Keratinocyte (primary cell): ENCODE measurements around the gene HEATR3. TPM values are rescaled to one million over a fixed set of nuclear protein-coding genes. Genes with fewer than 3 reads are reported as not detected.

ENCODE experiments used
- DNase-seq: peaks from one replicate; pipeline ENCODE4 v3.0.0-alpha.2; 2011; ENCODE audit warnings: low read depth, missing footprints, low spot score
- FAIRE-seq: peaks from 2 replicates; lab custom pipeline; 2011; peaks lifted over from hg19 to GRCh38; lab: Jason Lieb, UNC
- H2AFZ ChIP-seq: 2 replicates; pipeline ENCODE4 v1.6.0; 2012; ENCODE audit warnings: low read length, control low read depth, inconsistent platforms; ENCODE audit not compliant: control insufficient read depth
- H3K27ac ChIP-seq: 2 replicates; pipeline ENCODE4 v1.5.1; 2011; ENCODE audit warnings: low read length; ENCODE audit not compliant: control insufficient read depth, insufficient read depth
- H3K27me3 ChIP-seq: 3 replicates; pipeline ENCODE4 v1.6.0; 2011; ENCODE audit warnings: low read length; ENCODE audit not compliant: control insufficient read depth, insufficient read depth; ENCODE audit errors: extremely low read depth
- H3K36me3 ChIP-seq, 2 experiments: 2 replicates in 1 of 2; 3 replicates in 1 of 2; pipeline ENCODE4 v1.5.1; 2011; ENCODE audit warnings: low read length in 2 of 2, mild to moderate bottlenecking in 1 of 2; ENCODE audit not compliant: control insufficient read depth in 2 of 2, insufficient read depth in 2 of 2; ENCODE audit errors: extremely low read depth in 1 of 2
- H3K4me1 ChIP-seq: 3 replicates; pipeline ENCODE4 v1.5.1; 2011; ENCODE audit warnings: low read length; ENCODE audit not compliant: control insufficient read depth, insufficient read depth; ENCODE audit errors: extremely low read depth
- H3K4me2 ChIP-seq: 3 replicates; pipeline ENCODE4 v1.6.0; 2011; ENCODE audit warnings: low read depth, low read length; ENCODE audit not compliant: control insufficient read depth, insufficient read depth; ENCODE audit errors: extremely low read depth
- H3K4me3 ChIP-seq, 3 experiments: fragments of 200-600 bp in 1 of 3; sonication (generic) in 1 of 3; 2 replicates in 2 of 3; 3 replicates in 1 of 3; pipeline ENCODE4 v1.5.1; 2011 to 2016; ENCODE audit warnings: low read length in 3 of 3, mild to moderate bottlenecking in 3 of 3, control low read depth in 2 of 3, inconsistent platforms in 1 of 3, low read depth in 1 of 3, mixed read lengths in 1 of 3, mixed run types in 1 of 3, moderate library complexity in 1 of 3; ENCODE audit not compliant: control insufficient read depth in 2 of 3, insufficient read depth in 2 of 3; ENCODE audit errors: extremely low read depth in 1 of 3
- H3K79me2 ChIP-seq: 2 replicates; pipeline ENCODE4 v1.6.0; 2012; ENCODE audit warnings: low read length; ENCODE audit not compliant: control insufficient read depth, insufficient read depth
- H3K9ac ChIP-seq: 3 replicates; pipeline ENCODE4 v1.6.0; 2011; ENCODE audit warnings: low read length; ENCODE audit not compliant: control insufficient read depth, insufficient read depth; ENCODE audit errors: extremely low read depth
- H3K9me1 ChIP-seq: 3 replicates; pipeline ENCODE4 v1.6.0; 2011; ENCODE audit warnings: low read length; ENCODE audit not compliant: control insufficient read depth, insufficient read depth; ENCODE audit errors: extremely low read depth
- H3K9me3 ChIP-seq: 2 replicates; pipeline ENCODE4 v1.5.1; 2012; ENCODE audit warnings: low read depth, low read length; ENCODE audit not compliant: control insufficient read depth
- H4K20me1 ChIP-seq: 3 replicates; pipeline ENCODE4 v1.6.0; 2011; ENCODE audit warnings: low read length; ENCODE audit not compliant: control insufficient read depth, insufficient read depth; ENCODE audit errors: extremely low read depth
- EZH2 ChIP-seq: IDR thresholded peaks from one replicate; pipeline ENCODE4 v1.6.1; 2012; ENCODE audit warnings: inconsistent platforms, mild to moderate bottlenecking, low read length, moderate library complexity
- dilution Hi-C: fragments of 300-500 bp; cut with MboI; formaldehyde crosslinking; loops from one replicate; pipeline ENCODE4 v1.7.0; 2020; ENCODE audit warnings: low sequenced_read_pairs; ENCODE audit not compliant: extremely low pct_ligation_motif_present
- polyA plus RNA-seq, 5 experiments: library from polyadenylated mRNA; depleted of rRNA in 3 of 5; stranded (reverse) in 3 of 5; stranded (forward) in 1 of 5; unstranded in 1 of 5; fragments of >200 nt; gene quantifications; 1 replicate in 1 of 5; 2 replicates in 3 of 5; 3 replicates in 1 of 5; pipeline versions ENCODE4 v1.2.1 to v1.2.3, GENCODE V29; 2011 to 2012; ENCODE audit warnings: missing spikeins in 2 of 5, low read depth in 1 of 5, low replicate concordance in 1 of 5
- TF ChIP-seq, protein P1 (sequence below), 3 experiments: IDR thresholded peaks in 1 of 3; conservative IDR thresholded peaks in 1 of 3; optimal IDR thresholded peaks in 1 of 3; 2 replicates in 2 of 3; 3 replicates in 1 of 3; pipeline versions ENCODE3 to v1.5.1; 2011; ENCODE audit warnings: low read length in 3 of 3, mild to moderate bottlenecking in 3 of 3, moderate library complexity in 2 of 3, control low read depth in 1 of 3, inconsistent platforms in 1 of 3; ENCODE audit not compliant: insufficient read depth in 2 of 3; ENCODE audit errors: extremely low read depth in 1 of 3

Gene HEATR3
- polyA plus RNA-seq, 1 donor (not counting 4 experiments of a cell fraction or from before 2014, with no cell fraction given), result 27.2 TPM

DNA sequence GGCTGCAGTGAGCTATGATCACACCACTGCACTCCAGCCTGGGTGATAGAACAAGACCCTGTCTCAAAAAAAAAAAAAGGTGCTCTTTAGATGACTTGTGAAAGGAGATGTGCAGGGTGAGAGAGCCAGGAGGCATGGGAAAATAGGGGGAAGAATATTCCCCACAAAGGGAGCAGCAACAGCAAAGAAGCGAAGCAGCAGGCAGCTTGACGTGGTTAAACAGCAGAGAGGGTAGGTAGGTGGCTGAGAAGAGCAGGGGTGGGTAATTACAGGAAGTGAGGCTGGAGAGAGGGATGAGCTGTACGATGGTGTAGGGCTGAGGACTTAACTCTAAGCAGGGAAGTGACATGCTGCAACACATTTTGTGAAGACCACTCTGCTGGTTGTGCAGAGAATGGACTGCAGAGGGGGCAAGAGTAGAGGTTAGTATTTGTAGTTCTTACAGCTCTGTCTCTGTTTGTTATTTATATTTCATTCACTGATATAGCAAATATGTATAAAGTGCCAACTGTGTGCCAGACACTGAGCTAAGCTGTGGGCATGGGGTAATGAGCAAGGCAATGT, 1.6 kb downstream of the HEATR3 start:
- peaks cover 7% of the 10 kb centered on the region for H4K20me1 ChIP-seq
- H3K9ac ChIP-seq, result peak overlapping the region; percentile 1
- H2AFZ ChIP-seq, result no peak overlapping the region
- H3K4me1 ChIP-seq, result peaks cover 14% of the 10 kb centered on the region
- H3K27me3 ChIP-seq, result no peaks in the 10 kb centered on the region
- H3K4me2 ChIP-seq, result peak overlapping the region; percentile 96
- H3K36me3 ChIP-seq, result peaks cover 8 to 24% of the 10 kb centered on the region in 2 experiments
- dilution Hi-C loops, result no loop called here
- no peaks in the 10 kb centered on the region for H3K9me3 ChIP-seq
- H3K4me3 ChIP-seq, result peak overlapping the region in 2 of 3 experiments; percentile 7 to 92
- DNase-seq, result peak; percentile 4
- no peak for TF ChIP-seq EZH2
- TF ChIP-seq, protein P1, sequence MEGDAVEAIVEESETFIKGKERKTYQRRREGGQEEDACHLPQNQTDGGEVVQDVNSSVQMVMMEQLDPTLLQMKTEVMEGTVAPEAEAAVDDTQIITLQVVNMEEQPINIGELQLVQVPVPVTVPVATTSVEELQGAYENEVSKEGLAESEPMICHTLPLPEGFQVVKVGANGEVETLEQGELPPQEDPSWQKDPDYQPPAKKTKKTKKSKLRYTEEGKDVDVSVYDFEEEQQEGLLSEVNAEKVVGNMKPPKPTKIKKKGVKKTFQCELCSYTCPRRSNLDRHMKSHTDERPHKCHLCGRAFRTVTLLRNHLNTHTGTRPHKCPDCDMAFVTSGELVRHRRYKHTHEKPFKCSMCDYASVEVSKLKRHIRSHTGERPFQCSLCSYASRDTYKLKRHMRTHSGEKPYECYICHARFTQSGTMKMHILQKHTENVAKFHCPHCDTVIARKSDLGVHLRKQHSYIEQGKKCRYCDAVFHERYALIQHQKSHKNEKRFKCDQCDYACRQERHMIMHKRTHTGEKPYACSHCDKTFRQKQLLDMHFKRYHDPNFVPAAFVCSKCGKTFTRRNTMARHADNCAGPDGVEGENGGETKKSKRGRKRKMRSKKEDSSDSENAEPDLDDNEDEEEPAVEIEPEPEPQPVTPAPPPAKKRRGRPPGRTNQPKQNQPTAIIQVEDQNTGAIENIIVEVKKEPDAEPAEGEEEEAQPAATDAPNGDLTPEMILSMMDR (optimal IDR thresholded peaks at IDR 0.05 in 1 of 3, IDR thresholded peaks at IDR 0.05 in 1 of 3, conservative IDR thresholded peaks at IDR 0.05 in 1 of 3; ENCODE audit: extremely low read depth in 1 of 3, insufficient read depth in 2 of 3, low read length in 3 of 3), result peak; percentile 25 to 47 (median 44)
- no peak overlapping the region for H3K27ac ChIP-seq
- peaks cover 42% of the 10 kb centered on the region for H3K79me2 ChIP-seq
- no peaks in the 10 kb centered on the region for H3K9me1 ChIP-seq
- FAIRE-seq, result no peak

DNA sequence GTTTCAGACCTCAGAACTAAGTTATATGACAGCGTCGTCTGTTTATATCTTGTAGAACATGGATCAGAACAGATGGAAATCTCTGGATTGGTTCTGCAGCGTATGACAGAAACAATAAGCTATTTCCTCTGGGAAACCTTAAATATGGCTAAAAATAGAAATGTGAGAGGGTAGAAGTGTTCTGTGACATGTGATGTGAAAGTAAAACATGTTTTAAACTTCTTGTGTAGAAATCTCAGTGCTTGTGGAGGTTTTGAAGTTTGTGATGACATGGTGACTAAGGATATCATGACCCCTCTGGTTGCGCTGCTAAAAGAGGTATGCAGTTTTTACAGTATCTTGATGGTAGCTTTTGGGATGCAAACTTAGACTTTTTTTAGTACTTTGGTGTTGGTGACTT, 2.8 kb downstream of the HEATR3 start:
- Histone ChIP-seq H3K9me1 (no peaks in the 10 kb centered on the region), H3K9ac (no peak overlapping the region), H3K27me3 (no peaks in the 10 kb centered on the region), H3K27ac (no peak overlapping the region), H3K36me3 (peaks cover 11 to 24% of the 10 kb centered on the region in 2 experiments), H3K4me2 (no peak overlapping the region), H3K79me2 (peaks cover 42% of the 10 kb centered on the region), H3K4me1 (peaks cover 14% of the 10 kb centered on the region), H3K4me3 (no peak overlapping the region), H4K20me1 (peaks cover 7% of the 10 kb centered on the region), H3K9me3 (no peaks in the 10 kb centered on the region), H2AFZ (no peak overlapping the region)
- TF ChIP-seq EZH2, result no peak
- TF ChIP-seq, protein P1 (optimal IDR thresholded peaks at IDR 0.05 in 1 of 3, IDR thresholded peaks at IDR 0.05 in 1 of 3, conservative IDR thresholded peaks at IDR 0.05 in 1 of 3; ENCODE audit: extremely low read depth in 1 of 3, insufficient read depth in 2 of 3, low read length in 3 of 3), result no peak
- FAIRE-seq (no peak), DNase-seq (no peak)
- dilution Hi-C loops, result no loop called here
